Activated T-helper 1 cell treated with anti-CD3 and anti-CD28 coated beads, Interleukin-12 subunit alpha, Interleukin-12 subunit beta, Interleukin-2, Interleukin-4 antibody, amounts not matched to agents 30 ng/mL and 10 ng/mL and 1 ng/mL, durations not matched to agents 14 hours and 24 hours and 36 hours (primary cell): ENCODE data around the gene EPS8L1. TPM values are rescaled to one million over a fixed set of nuclear protein-coding genes. Genes with fewer than 3 reads are reported as not detected.

Experiments
- DNase-seq: peaks from one replicate; pipeline ENCODE4 v3.0.0; 2021; ENCODE audit warnings: low spot score
- H3K27ac Mint-ChIP-seq: one replicate; pipeline ENCODE4 v1.8.0; 2021; ENCODE audit warnings: mild to moderate bottlenecking, mixed read lengths
- H3K27me3 Mint-ChIP-seq: one replicate; pipeline ENCODE4 v1.8.0; 2022; ENCODE audit warnings: mild to moderate bottlenecking, moderate library complexity, mixed read lengths; ENCODE audit not compliant: insufficient read depth
- H3K36me3 Mint-ChIP-seq: one replicate; pipeline ENCODE4 v1.8.0; 2021; ENCODE audit warnings: low read depth, mixed read lengths
- H3K4me1 Mint-ChIP-seq: one replicate; pipeline ENCODE4 v1.8.0; 2021; ENCODE audit warnings: low read depth, mixed read lengths
- H3K4me3 Mint-ChIP-seq: one replicate; pipeline ENCODE4 v1.8.0; 2021; ENCODE audit warnings: mild to moderate bottlenecking, moderate library complexity, mixed read lengths
- H3K9me3 Mint-ChIP-seq: one replicate; pipeline ENCODE4 v1.8.0; 2021; ENCODE audit warnings: mixed read lengths
- intact Hi-C: fragments of 100-400 bp; cut with micrococcal nuclease; formaldehyde crosslinking; loops from one replicate; pipeline ENCODE4 v1.15.1; 2024
- total RNA-seq: library from RNA; stranded (reverse); gene quantifications from 2 replicates; pipeline ENCODE4 v1.2.3, GENCODE V29; 2022

The EPS8L1 gene
- total RNA-seq, 1 donor from 2014 or later, result 6.0 TPM

DNA sequence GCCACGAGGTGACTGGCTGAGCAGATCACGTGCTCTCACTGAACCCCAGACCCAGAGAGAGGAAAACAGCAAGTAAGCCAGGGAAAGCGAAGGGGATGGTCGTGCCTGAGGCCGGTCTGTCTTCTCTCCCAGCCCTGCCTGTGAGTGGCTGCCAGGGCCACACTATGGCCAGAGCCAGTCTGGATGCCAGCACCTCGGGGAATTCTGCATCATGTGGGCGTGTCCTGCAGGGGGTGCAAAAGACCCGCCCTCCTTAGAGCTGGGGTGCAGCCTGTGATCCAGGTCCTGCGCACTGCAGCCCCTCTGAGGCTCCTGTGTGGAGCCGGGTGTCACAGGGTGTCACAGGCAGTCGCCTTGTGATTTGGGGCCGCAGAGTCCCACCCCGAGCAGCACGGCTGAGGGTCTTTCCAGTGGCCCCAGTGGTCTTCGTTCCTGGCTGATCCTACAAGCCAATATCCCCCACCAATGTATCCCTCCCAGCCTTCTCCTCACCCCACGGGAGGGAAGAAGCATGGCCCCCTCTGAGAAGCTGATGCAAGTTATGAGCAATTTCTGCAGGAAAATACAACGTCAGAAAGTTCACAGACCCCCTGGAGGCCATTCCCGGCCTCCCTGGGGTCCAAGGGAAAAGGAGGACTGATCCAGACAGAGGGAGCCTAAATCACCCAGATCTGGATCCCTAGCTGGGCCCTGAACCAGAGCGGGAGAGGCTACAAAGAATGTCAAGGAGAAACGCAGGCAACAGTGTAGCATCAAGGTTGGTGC is 34.0 kb downstream of the EPS8L1 start:
- intact Hi-C loops, result loop anchor here (10.0 kb wide), 1 partner anchor 195 kb away; no protein-coding TSS in a partner anchor
- Mint-ChIP-seq H3K27me3 (no peaks in the 10 kb centered on the region), H3K36me3 (peaks cover 24% of the 10 kb centered on the region), H3K4me1 (no peaks in the 10 kb centered on the region), H3K27ac (no peak overlapping the region), H3K9me3 (no peaks in the 10 kb centered on the region), H3K4me3 (no peak overlapping the region)
- no peak for DNase-seq

- Mint-ChIP-seq H3K27me3 (no peaks in the 10 kb centered on the region), H3K4me1 (peaks cover 14% of the 10 kb centered on the region), H3K4me3 (no peak overlapping the region), H3K27ac (no peak overlapping the region), H3K9me3 (no peaks in the 10 kb centered on the region), H3K36me3 (peaks cover 21% of the 10 kb centered on the region)
- intact Hi-C loops, result loop anchor here (10.0 kb wide), 1 partner anchor 193 kb away; no protein-coding TSS in a partner anchor
- DNase-seq, result no peak
These were observed 35.7 kb downstream of the EPS8L1 start for GRCh38 chr19:55111238-55111831.

DNA sequence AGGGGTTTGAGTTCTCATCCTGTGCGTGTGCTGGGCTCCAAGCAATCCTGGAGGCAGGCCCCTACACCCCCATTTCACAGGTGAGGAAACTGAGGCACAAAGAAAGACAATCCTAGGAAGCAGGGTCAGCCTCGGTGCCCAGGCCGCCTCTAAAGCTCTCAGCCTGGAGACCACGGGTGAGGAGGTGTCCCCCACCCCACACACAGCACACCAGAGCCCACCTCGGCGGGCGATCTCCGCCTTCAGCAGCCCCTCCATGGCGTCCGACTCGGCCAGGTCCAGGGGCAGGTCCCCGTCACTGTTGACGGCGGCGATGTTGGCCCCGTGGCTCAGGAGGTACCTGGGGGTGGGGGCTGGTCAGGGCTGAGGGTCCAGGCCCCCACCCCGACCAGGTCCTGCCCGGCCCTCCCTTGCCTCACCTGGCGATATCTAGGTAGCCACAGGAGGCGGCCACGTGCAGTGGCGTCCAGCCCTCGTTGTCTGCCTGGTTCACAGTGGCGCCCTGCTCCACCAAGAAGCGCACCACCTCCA is 36.6 kb downstream of the EPS8L1 start:
- no peaks in the 10 kb centered on the region for H3K9me3 Mint-ChIP-seq
- no peak overlapping the region for H3K4me3 Mint-ChIP-seq
- H3K27me3 Mint-ChIP-seq, result no peaks in the 10 kb centered on the region
- intact Hi-C loops, result loop anchor here (10.0 kb wide), 1 partner anchor 192 kb away; no protein-coding TSS in a partner anchor
- no peak for DNase-seq
- no peak overlapping the region for H3K27ac Mint-ChIP-seq
- peaks cover 21% of the 10 kb centered on the region for H3K36me3 Mint-ChIP-seq
- peaks cover 19% of the 10 kb centered on the region for H3K4me1 Mint-ChIP-seq

DNA sequence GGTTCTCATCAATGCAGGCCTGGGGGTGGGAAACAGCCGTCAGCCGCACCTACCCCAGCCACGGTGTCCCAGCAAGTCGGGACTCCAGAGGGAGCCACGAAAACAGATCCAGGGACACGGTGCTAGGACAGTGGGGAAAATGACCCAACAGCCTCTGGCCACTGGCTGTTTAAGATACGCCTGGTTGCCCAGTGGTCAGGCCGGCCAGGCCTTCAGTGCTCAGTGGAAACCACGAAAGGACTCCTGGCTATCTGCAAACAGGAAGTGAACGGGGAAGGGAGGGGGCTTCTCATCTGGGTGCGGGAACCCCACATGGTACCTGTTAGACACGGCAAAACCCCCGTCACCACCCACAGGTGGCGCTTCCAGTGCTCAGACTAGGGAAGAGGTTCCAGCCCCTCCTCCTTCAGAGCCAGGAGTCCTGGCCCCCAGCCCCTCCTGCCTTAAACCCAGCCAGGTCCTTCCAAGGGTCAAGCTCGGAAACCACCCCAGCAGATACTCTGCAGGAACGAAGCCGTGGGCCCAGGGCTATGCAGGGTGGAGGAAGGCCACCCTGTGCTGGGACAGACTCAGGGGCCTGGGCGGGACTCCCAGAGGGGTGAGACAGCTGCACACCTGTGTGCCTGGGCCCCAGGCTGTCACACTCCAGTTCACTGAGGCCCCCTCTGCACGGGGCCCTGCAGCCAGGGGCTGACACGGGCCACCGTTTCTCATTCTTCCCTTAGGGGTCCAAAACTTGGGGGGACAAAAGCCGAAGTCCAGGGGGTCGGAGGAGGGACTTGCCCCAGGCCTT is 37.3 kb downstream of the EPS8L1 start:
- Mint-ChIP-seq H3K4me1 (peaks cover 23% of the 10 kb centered on the region), H3K36me3 (peaks cover 24% of the 10 kb centered on the region), H3K4me3 (no peak overlapping the region), H3K27me3 (no peaks in the 10 kb centered on the region), H3K9me3 (no peaks in the 10 kb centered on the region), H3K27ac (no peak overlapping the region)
- intact Hi-C loops, result loop anchor here (10.0 kb wide), 1 partner anchor 192 kb away; no protein-coding TSS in a partner anchor
- DNase-seq, result no peak

GRCh38 chr19:55113570-55114039 is 37.9 kb downstream of the EPS8L1 start:
- Mint-ChIP-seq H3K4me1 (peaks cover 23% of the 10 kb centered on the region), H3K4me3 (no peak overlapping the region), H3K9me3 (no peaks in the 10 kb centered on the region), H3K27me3 (no peaks in the 10 kb centered on the region), H3K36me3 (peaks cover 22% of the 10 kb centered on the region), H3K27ac (no peak overlapping the region)
- intact Hi-C loops, result loop anchor here (10.0 kb wide), 1 partner anchor 191 kb away; no protein-coding TSS in a partner anchor
- no peak for DNase-seq

- peak overlapping the region; percentile 94 for H3K4me3 Mint-ChIP-seq
- H3K27me3 Mint-ChIP-seq, result peaks cover 2% of the 10 kb centered on the region
- no peak overlapping the region for H3K27ac Mint-ChIP-seq
- intact Hi-C loops, result loop anchor here (5.0 to 10.0 kb wide), 3 partner anchors 190 to 1198 kb away; partner anchors contain the start of genes ZNF787 and ZSCAN5A
- no peak for DNase-seq
- peaks cover 18% of the 10 kb centered on the region for H3K36me3 Mint-ChIP-seq
- peaks cover 28% of the 10 kb centered on the region for H3K4me1 Mint-ChIP-seq
- no peaks in the 10 kb centered on the region for H3K9me3 Mint-ChIP-seq
These were observed 39.0 kb downstream of the EPS8L1 start for GRCh38 chr19:55114566-55115145.

- Mint-ChIP-seq H3K36me3 (peaks cover 15% of the 10 kb centered on the region), H3K27me3 (peaks cover 4% of the 10 kb centered on the region), H3K27ac (peak overlapping the region; percentile 89), H3K4me1 (peaks cover 28% of the 10 kb centered on the region), H3K4me3 (peak overlapping the region; percentile 94), H3K9me3 (no peaks in the 10 kb centered on the region)
- intact Hi-C loops, result loop anchor here (2.0 to 10.0 kb wide), 6 partner anchors 27 to 1197 kb away; partner anchors contain the start of genes DNAAF3, ZNF787 and ZSCAN5A
- no peak for DNase-seq
These were observed 39.9 kb downstream of the EPS8L1 start for GRCh38 chr19:55115446-55116065.

GRCh38 chr19:55116232-55116858 is 40.7 kb downstream of the EPS8L1 start:
- H3K4me3 Mint-ChIP-seq, result peak overlapping the region; percentile 94
- intact Hi-C loops, result loop anchor here (2.0 to 10.0 kb wide), 6 partner anchors 28 to 1196 kb away; partner anchors contain the start of genes DNAAF3, ZNF787 and ZSCAN5A
- H3K27ac Mint-ChIP-seq, result peak overlapping the region; percentile 89
- DNase-seq, result peak; percentile 47
- H3K36me3 Mint-ChIP-seq, result peaks cover 12% of the 10 kb centered on the region
- peaks cover 4% of the 10 kb centered on the region for H3K27me3 Mint-ChIP-seq
- H3K4me1 Mint-ChIP-seq, result peaks cover 28% of the 10 kb centered on the region
- H3K9me3 Mint-ChIP-seq, result no peaks in the 10 kb centered on the region

DNA sequence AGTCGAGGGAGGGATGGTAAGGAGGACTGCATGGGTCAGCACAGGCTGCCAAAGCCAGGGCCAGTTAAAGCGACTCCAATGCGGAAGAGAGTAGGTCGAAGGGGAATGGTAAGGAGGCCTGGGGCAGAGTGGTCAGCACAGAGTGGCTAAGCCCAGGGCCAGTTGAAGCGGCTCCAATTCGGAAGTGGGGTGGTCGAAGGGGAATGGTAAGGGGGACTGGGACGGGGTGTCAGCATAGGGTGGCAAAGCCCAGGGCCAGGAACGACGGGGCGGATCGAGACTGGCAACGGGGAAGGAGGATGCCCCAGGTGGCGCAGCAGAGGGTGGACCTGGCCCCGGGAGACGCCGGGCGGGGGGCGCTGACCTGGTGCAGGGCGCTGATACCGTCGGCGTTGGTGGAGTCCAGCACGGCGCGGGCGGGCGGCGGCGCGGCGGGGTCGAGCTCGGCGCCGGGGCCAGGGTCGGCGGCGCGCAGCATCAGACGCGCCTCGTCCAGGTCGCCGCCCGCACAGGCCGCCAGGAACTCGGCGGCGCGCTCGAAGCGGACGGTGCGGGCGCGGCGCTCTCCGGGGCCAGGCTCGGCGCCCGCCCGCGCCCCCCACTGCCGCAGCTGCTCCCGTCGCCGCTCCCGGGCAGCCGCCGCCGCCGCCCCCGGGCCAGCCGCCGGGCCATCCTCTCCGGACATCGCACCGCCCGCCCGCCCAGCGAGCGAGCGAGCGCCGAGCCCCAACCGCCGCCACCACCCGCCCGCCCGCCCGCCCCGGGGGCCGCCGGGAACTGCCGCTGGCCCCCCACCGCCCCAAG is 41.4 kb downstream of the EPS8L1 start, which contains the start of gene PPP1R12C:
TSS of gene PPP1R12C (minus strand) at position 779 of the 804 bp plus-strand sequence. CDS start at position 685, 94 bp downstream.
- no peak for DNase-seq
- peaks cover 12% of the 10 kb centered on the region for H3K36me3 Mint-ChIP-seq
- peaks cover 4% of the 10 kb centered on the region for H3K27me3 Mint-ChIP-seq
- peaks cover 28% of the 10 kb centered on the region for H3K4me1 Mint-ChIP-seq
- H3K9me3 Mint-ChIP-seq, result no peaks in the 10 kb centered on the region
- peak within 1 kb of the TSS; percentile 98 for H3K4me3 Mint-ChIP-seq
- intact Hi-C loops, result loop anchor here (1.0 to 10.0 kb wide), 18 partner anchors 28 to 1195 kb away; partner anchors contain the start of genes DNAAF3, FIZ1, HSPBP1 and KMT5C
- H3K27ac Mint-ChIP-seq, result peak within 1 kb of the TSS; percentile 95

GRCh38 chr19:55117663-55118391 is 42.2 kb downstream of the EPS8L1 start:
- Mint-ChIP-seq H3K4me3 (peak overlapping the region; percentile 98), H3K4me1 (peaks cover 28% of the 10 kb centered on the region), H3K27me3 (peaks cover 4% of the 10 kb centered on the region), H3K27ac (peak overlapping the region; percentile 95), H3K9me3 (no peaks in the 10 kb centered on the region), H3K36me3 (peaks cover 12% of the 10 kb centered on the region)
- intact Hi-C loops, result loop anchor here (1.0 to 10.0 kb wide), 18 partner anchors 29 to 1194 kb away; partner anchors contain the start of genes DNAAF3, FIZ1, HSPBP1 and KMT5C
- DNase-seq, result peak; percentile 96
